Type B pancreatic cell (in vitro differentiated cells): ENCODE data around the gene OR2AG1. TPM values are rescaled to one million over a fixed set of nuclear protein-coding genes. Genes with fewer than 3 reads are reported as not detected.
A peak's percentile ranks its signal among the peaks of the same experiment; 100 is the strongest.
"Not testable (repeated sequence)": the region's sequence is repeated elsewhere in the genome, so short reads cannot be mapped to it uniquely, and the experiment has no call there.

ENCODE experiments used
- DNase-seq: peaks from one replicate; pipeline ENCODE4 v3.0.0; 2021; ENCODE audit warnings: mixed read lengths; ENCODE audit not compliant: unreplicated experiment; ENCODE audit errors: extremely low spot score
- H3K27ac Mint-ChIP-seq: 2 replicates; pipeline ENCODE4 v1.8.0; 2021; ENCODE audit warnings: mild to moderate bottlenecking, mixed read lengths
- H3K27me3 Mint-ChIP-seq: 2 replicates; pipeline ENCODE4 v1.8.0; 2021; ENCODE audit warnings: mixed read lengths
- H3K36me3 Mint-ChIP-seq: 2 replicates; pipeline ENCODE4 v1.8.0; 2021; ENCODE audit warnings: mixed read lengths
- H3K4me1 Mint-ChIP-seq: one replicate; pipeline ENCODE4 v1.8.0; 2021; ENCODE audit warnings: mixed read lengths; ENCODE audit not compliant: unreplicated experiment
- H3K4me3 Mint-ChIP-seq: 2 replicates; pipeline ENCODE4 v1.8.0; 2021; ENCODE audit warnings: mild to moderate bottlenecking, mixed read lengths
- H3K9me3 Mint-ChIP-seq: 2 replicates; pipeline ENCODE4 v1.8.0; 2021; ENCODE audit warnings: mixed read lengths
- total RNA-seq: library from RNA; stranded (reverse); gene quantifications from 2 replicates; pipeline ENCODE4 v1.2.1, GENCODE V29; 2021; ENCODE audit warnings: low replicate concordance
- TF ChIP-seq, protein P1 (sequence below): fragments of 200-600 bp; sonication (generic); conservative IDR thresholded peaks from 2 replicates; pipeline ENCODE4 v1.5.0; 2021; ENCODE audit warnings: antibody characterized with exemption, mild to moderate bottlenecking

OR2AG1 gene
- total RNA-seq, 1 donor from 2014 or later, result not detected

GRCh38 chr11:6794639-6795038 lies 11.8 kb downstream of the OR2AG1 start:
- no peaks in the 10 kb centered on the region for H3K27me3 Mint-ChIP-seq
- TF ChIP-seq, protein P1, sequence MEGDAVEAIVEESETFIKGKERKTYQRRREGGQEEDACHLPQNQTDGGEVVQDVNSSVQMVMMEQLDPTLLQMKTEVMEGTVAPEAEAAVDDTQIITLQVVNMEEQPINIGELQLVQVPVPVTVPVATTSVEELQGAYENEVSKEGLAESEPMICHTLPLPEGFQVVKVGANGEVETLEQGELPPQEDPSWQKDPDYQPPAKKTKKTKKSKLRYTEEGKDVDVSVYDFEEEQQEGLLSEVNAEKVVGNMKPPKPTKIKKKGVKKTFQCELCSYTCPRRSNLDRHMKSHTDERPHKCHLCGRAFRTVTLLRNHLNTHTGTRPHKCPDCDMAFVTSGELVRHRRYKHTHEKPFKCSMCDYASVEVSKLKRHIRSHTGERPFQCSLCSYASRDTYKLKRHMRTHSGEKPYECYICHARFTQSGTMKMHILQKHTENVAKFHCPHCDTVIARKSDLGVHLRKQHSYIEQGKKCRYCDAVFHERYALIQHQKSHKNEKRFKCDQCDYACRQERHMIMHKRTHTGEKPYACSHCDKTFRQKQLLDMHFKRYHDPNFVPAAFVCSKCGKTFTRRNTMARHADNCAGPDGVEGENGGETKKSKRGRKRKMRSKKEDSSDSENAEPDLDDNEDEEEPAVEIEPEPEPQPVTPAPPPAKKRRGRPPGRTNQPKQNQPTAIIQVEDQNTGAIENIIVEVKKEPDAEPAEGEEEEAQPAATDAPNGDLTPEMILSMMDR, result no peak
- no peak overlapping the region for H3K27ac Mint-ChIP-seq
- H3K4me1 Mint-ChIP-seq, result no peaks in the 10 kb centered on the region
- H3K4me3 Mint-ChIP-seq, result no peak overlapping the region
- no peak for DNase-seq
- H3K36me3 Mint-ChIP-seq, result no peaks in the 10 kb centered on the region
- H3K9me3 Mint-ChIP-seq, result no peaks in the 10 kb centered on the region

DNA sequence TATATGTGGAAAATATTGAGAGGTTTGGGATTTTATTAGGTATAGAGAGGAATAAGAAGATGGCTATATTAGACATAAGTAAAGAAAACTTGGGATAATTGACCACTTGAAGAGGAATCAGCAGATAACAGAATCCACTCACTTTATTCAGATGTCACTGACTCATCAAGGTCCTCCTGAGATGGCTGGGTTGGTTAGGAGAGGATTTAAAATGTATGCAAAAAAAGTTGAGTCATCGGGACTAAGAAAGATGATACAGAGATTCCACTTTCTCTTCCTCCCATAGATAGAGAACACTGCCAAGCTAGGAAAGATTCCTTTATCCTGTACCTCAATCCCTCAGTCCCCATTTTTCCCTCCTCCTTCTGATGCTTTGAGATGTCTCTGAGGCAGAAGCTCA lies 16.6 kb downstream of the OR2AG1 start, which contains the start of gene OR6A2:
TSS of gene OR6A2 (minus strand) at position 288 of the 400 bp plus-strand sequence. CDS start 3,981 bp downstream, outside the sequence.
- no peaks in the 10 kb centered on the region for H3K36me3 Mint-ChIP-seq
- no peaks in the 10 kb centered on the region for H3K4me1 Mint-ChIP-seq
- H3K27me3 Mint-ChIP-seq, result no peaks in the 10 kb centered on the region
- H3K4me3 Mint-ChIP-seq, result no peak within 1 kb of the TSS
- no peak within 1 kb of the TSS for H3K27ac Mint-ChIP-seq
- H3K9me3 Mint-ChIP-seq, result peaks cover 7% of the 10 kb centered on the region
- no peak for DNase-seq
- TF ChIP-seq, protein P1, result no peak

DNA sequence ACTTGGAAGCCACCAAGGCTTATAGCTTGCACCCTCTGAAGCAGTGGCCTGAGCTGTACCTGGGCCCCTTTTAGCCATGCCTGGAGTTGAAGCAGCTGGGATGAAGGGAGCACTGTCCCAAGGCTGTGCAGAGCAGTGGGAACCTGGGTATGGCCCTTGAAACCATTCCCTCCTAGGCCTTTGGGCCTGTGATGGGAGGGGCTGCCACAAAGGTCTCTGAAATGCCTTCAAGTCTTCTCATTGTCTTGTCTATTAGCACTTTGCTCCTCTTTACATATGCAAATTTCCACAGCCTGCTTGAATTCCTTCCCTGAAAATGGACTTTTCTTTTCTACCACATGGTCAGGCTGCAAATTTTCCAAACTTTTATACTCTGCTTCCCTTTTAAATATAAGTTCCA lies 18.3 kb downstream of the OR2AG1 start:
- H3K27me3 Mint-ChIP-seq, H3K36me3 Mint-ChIP-seq, H3K4me3 Mint-ChIP-seq, H3K27ac Mint-ChIP-seq, H3K4me1 Mint-ChIP-seq, H3K9me3 Mint-ChIP-seq, DNase-seq: not testable (repeated sequence)

DNA sequence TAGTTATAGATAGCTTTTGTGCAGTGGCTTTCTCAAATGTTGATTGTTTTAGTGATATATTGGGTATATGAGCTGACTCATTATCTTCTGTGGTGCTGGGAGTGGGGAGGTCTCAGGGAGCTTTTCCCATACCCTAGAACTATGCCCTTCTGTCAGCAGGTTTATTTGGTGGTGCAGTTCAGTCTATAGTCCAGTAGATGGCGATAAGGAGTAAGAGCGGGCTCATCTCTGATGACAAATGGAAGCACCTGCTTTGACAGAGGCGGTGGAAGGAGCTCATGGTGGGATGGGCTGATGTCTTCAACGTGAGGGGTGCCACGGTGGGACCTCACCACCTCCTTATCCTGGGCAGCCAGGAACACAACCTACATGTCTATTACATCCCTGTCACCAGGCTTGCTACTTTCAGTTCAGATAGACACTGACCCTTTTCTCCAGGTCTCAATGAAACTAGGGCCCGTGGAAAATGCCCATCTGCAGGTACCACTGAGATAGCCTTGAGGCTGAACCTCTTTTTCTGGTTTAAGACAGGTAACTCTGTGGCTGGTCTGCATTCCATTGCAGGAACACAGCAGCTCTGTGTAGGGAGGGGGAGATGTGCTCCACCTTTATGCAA lies 29.7 kb downstream of the OR2AG1 start:
- Mint-ChIP-seq H3K4me1 (no peaks in the 10 kb centered on the region), H3K27ac (no peak overlapping the region), H3K27me3 (peaks cover 7% of the 10 kb centered on the region), H3K9me3 (no peaks in the 10 kb centered on the region), H3K36me3 (no peaks in the 10 kb centered on the region), H3K4me3 (no peak overlapping the region)
- no peak for DNase-seq
- TF ChIP-seq, protein P1, result peak; percentile 89

GRCh38 chr11:6813656-6814055 lies 30.8 kb downstream of the OR2AG1 start:
- H3K9me3 Mint-ChIP-seq, result no peaks in the 10 kb centered on the region
- H3K4me3 Mint-ChIP-seq, result no peak overlapping the region
- DNase-seq, result no peak
- no peaks in the 10 kb centered on the region for H3K36me3 Mint-ChIP-seq
- peaks cover 7% of the 10 kb centered on the region for H3K27me3 Mint-ChIP-seq
- no peak overlapping the region for H3K27ac Mint-ChIP-seq
- TF ChIP-seq, protein P1, result no peak
- H3K4me1 Mint-ChIP-seq, result no peaks in the 10 kb centered on the region

- Mint-ChIP-seq H3K4me1 (no peaks in the 10 kb centered on the region), H3K27ac (no peak overlapping the region), H3K36me3 (no peaks in the 10 kb centered on the region), H3K4me3 (no peak overlapping the region), H3K27me3 (peaks cover 3% of the 10 kb centered on the region), H3K9me3 (no peaks in the 10 kb centered on the region)
- DNase-seq, result no peak
- TF ChIP-seq, protein P1, result no peak
Measured at GRCh38 chr11:6817694-6818093, 34.9 kb downstream of the OR2AG1 start.
